Uterus (tissue), 4 donors: ENCODE measurements around the gene C11orf98. TPM values are rescaled to one million over a fixed set of nuclear protein-coding genes. Genes with fewer than 3 reads are reported as not detected.

Experiments
- DNase-seq, 2 donors: peaks; one replicate each; pipeline ENCODE4 v3.0.0-alpha.2; 2019 to 2020
- H3K27ac ChIP-seq, 2 donors: fragments of 200-600 bp; sonication (generic); 1 replicate in 1 of 2; 2 replicates in 1 of 2; pipeline ENCODE4 v1.5.1; 2016 to 2018
- H3K27me3 ChIP-seq, 2 donors: fragments of 200-600 bp; sonication (generic); one replicate each; pipeline ENCODE4 v1.5.1; 2018 to 2019; ENCODE audit warnings: control low read depth in 1 of 2
- H3K36me3 ChIP-seq, 2 donors: fragments of 200-600 bp; sonication (generic); one replicate each; pipeline ENCODE4 v1.5.1; 2019; ENCODE audit warnings: control low read depth in 1 of 2
- H3K4me1 ChIP-seq, 2 donors: fragments of 200-600 bp; sonication (generic); one replicate each; pipeline ENCODE4 v1.5.1; 2018 to 2019; ENCODE audit warnings: control low read depth in 1 of 2
- H3K4me3 ChIP-seq, 2 donors: fragments of 200-600 bp; sonication (generic); 1 replicate in 1 of 2; 2 replicates in 1 of 2; pipeline ENCODE4 v1.5.1; 2018 to 2019; ENCODE audit warnings: mild to moderate bottlenecking in 1 of 2
- H3K9me3 ChIP-seq, 2 donors: fragments of 200-600 bp; sonication (generic); one replicate each; pipeline ENCODE4 v1.5.1; 2019; ENCODE audit warnings: control low read depth in 1 of 2
- CTCF ChIP-seq, 4 experiments: fragments of 200-600 bp in 2 of 4; fragments of 450-650 bp in 2 of 4; sonication (generic) in 2 of 4; IDR thresholded peaks; one replicate each; pipeline ENCODE4 v1.5.1; 2016 to 2019; ENCODE audit warnings: antibody characterized with exemption in 4 of 4, mild to moderate bottlenecking in 2 of 4, moderate library complexity in 1 of 4
- POLR2A ChIP-seq, 2 donors: fragments of 450-650 bp; IDR thresholded peaks; one replicate each; pipeline ENCODE4 v1.6.1; 2016; ENCODE audit warnings: antibody characterized with exemption in 2 of 2, mild to moderate bottlenecking in 1 of 2, moderate library complexity in 1 of 2
- intact Hi-C: fragments of 100-400 bp; cut with DNase I; formaldehyde crosslinking; loops from one replicate; pipeline ENCODE4 v1.15.1; 2023; ENCODE audit warnings: low total_unique reads
- total RNA-seq, 4 donors: library from RNA; depleted of rRNA in 3 of 4; stranded (reverse); fragments of >200 nt in 3 of 4; gene quantifications; one replicate each; pipeline versions ENCODE4 v1.1.0 to v1.2.4, GENCODE V29; 2014 to 2023
- donor health status: DM: yes; HTN: yes; CAD: no.

C11orf98 gene
- total RNA-seq, 4 donors from 2014 or later: 4.6 to 35.7 (median 19.5) TPM

DNA sequence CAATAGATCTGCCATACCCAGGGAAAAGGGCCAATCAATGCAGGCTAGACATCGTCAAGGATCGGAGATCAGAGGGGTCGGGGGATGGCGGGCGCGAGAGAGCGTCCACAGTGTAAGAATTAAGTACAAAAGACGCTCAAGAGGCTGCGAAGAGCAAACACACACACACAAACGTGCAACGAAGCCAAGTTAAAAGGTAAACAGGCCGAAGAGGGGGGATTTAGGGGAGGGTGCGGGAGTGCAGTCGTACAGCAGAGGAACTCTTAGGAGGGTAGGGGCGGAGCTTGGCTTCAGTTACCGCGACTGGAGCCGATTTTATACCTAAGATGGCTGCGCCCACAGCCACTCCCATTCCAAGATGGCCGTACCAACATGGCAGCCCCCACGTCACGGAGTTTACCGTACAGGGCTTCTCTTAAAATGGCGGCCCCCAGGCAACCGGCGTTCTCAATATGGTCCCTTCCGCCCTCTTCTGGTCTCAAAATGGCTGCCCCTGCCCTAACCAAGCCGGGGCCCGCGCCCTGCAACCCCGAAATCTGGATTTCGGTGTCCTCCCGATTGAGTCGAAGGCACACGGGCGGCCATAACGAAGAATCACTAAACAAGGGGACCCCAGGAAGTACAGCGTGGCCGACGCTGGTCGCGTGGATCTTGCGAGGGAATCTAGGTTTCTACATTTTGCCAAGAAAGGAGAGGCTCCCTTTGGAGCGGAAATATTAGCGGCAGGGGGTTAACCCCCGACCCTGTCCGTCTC is 44.4 kb upstream of the C11orf98 start:
- Histone ChIP-seq H3K36me3 (no peaks in the 10 kb centered on the region), H3K4me3 (peak overlapping the region; percentile 49 to 54), H3K9me3 (no peaks in the 10 kb centered on the region), H3K27ac (peak overlapping the region; percentile 89 to 94), H3K27me3 (no peaks in the 10 kb centered on the region), H3K4me1 (peaks cover 9 to 22% of the 10 kb centered on the region in 2 donors)
- intact Hi-C loops: no loop called here
- DNase-seq: peak; percentile 98 to 99
- TF ChIP-seq POLR2A (IDR thresholded peaks at IDR 0.05): peak; percentile 60 to 64
- TF ChIP-seq CTCF (IDR thresholded peaks at IDR 0.05): peak in 3 of 4 experiments; percentile 28 to 33 (median 31)

GRCh38 chr11:62708793-62709192 is 43.8 kb upstream of the C11orf98 start:
- Histone ChIP-seq H3K36me3 (no peaks in the 10 kb centered on the region), H3K27ac (peak overlapping the region; percentile 89 to 94), H3K4me3 (peak overlapping the region; percentile 49 to 54), H3K9me3 (no peaks in the 10 kb centered on the region), H3K27me3 (no peaks in the 10 kb centered on the region), H3K4me1 (peaks cover 9 to 22% of the 10 kb centered on the region in 2 donors)
- TF ChIP-seq POLR2A (IDR thresholded peaks at IDR 0.05) (no peak), CTCF (IDR thresholded peaks at IDR 0.05) (no peak)
- peak; percentile 37 to 53 for DNase-seq
- intact Hi-C loops: no loop called here

DNA sequence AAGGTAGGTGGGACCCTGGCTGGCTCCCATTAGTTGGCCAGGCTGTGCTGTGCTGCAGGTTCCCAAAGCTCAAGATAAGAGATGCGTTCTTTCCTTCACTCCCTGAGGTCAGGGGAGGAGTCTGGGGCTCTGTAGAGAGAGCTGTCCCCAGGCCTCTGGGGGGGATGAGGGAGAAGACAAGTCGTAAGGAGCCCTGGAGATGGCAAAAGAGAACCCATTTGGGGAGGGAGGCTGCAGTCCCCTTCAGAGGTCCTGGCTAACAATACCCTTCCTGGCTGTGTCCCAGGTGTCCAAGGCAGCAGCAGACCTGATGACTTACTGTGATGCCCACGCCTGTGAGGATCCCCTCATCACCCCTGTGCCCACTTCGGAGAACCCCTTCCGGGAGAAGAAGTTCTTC is 43.4 kb upstream of the C11orf98 start:
- TF ChIP-seq CTCF (IDR thresholded peaks at IDR 0.05) (no peak), POLR2A (IDR thresholded peaks at IDR 0.05) (no peak)
- DNase-seq: peak; percentile 39 to 40
- Histone ChIP-seq H3K36me3 (no peaks in the 10 kb centered on the region), H3K27ac (peak overlapping the region; percentile 89 to 94), H3K27me3 (no peaks in the 10 kb centered on the region), H3K4me3 (peak overlapping the region in 1 of 2 donors; percentile 49), H3K9me3 (no peaks in the 10 kb centered on the region), H3K4me1 (peaks cover 9 to 22% of the 10 kb centered on the region in 2 donors)
- intact Hi-C loops: no loop called here

DNA sequence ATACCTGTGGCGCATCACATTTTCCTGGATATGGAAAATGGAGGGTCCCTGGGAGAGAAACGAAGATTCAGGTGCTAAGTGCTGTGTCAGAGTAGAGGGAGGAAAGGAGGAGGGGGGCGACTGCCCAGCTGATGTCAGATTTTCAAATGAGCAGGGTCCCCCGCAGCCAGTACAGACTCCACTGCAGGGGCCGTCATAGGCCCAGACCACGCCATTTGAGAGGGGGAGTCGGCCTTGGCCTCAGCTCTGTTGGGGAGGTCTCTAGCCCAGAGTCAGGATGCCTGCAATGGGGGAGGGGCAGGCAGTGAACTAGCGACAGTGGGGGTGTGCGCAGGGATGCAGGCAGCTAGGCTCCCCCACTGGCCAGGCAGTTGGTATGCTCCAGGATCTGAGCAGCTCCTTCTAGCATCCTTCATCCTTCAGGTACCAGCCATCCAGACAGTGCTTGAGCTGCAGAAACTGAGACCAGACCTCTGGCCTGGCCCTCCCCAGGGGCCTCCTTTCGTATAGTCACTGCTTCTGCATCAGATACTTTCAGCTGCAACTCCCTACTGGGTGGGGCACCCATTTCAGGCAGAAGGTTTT is 42.4 kb upstream of the C11orf98 start, which contains the start of the genes BSCL2 and GNG3:
BSCL2 (minus strand) TSS at position 148 of the 585 bp plus-strand sequence. CDS start 229 bp downstream, outside the sequence.
GNG3 (plus strand) TSS at position 400 of the 585 bp plus-strand sequence. CDS start 620 bp downstream, outside the sequence.
- no peaks in the 10 kb centered on the region for H3K36me3 ChIP-seq
- no peak for TF ChIP-seq CTCF (IDR thresholded peaks at IDR 0.05)
- no peak for TF ChIP-seq POLR2A (IDR thresholded peaks at IDR 0.05)
- no peaks in the 10 kb centered on the region for H3K9me3 ChIP-seq
- peak within 1 kb of the TSS; percentile 47 to 71 for H3K4me3 ChIP-seq
- DNase-seq: no peak
- H3K4me1 ChIP-seq: peaks cover 9 to 22% of the 10 kb centered on the region in 2 donors
- peak within 1 kb of the TSS; percentile 89 to 94 for H3K27ac ChIP-seq
- intact Hi-C loops: no loop called here
- H3K27me3 ChIP-seq: no peaks in the 10 kb centered on the region

DNA sequence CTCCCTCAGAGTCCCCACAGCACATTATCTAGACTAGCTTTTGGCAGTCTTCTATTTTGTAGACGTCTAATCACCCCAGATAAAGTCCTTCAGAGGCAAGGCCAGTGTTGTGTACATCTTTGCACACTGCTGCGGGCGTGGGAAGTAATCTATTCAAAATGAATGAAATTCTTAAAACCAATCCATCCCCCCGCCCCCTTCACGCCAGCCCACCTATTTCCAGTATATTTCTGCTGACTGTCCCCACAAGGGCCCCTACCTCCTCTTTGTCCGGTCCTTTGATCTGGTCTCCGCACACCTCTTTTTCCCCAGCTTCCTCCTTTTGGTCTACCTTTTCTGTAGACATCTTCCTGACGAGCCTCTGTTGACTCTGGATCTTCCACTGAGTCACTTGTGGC is 41.8 kb upstream of the C11orf98 start:
- peaks cover 9 to 22% of the 10 kb centered on the region in 2 donors for H3K4me1 ChIP-seq
- peak overlapping the region; percentile 47 to 71 for H3K4me3 ChIP-seq
- peak overlapping the region; percentile 72 to 78 for H3K27ac ChIP-seq
- intact Hi-C loops: no loop called here
- DNase-seq: peak in 1 of 2 donors; percentile 37
- H3K9me3 ChIP-seq: no peaks in the 10 kb centered on the region
- TF ChIP-seq CTCF (IDR thresholded peaks at IDR 0.05) (no peak), POLR2A (IDR thresholded peaks at IDR 0.05) (no peak)
- H3K36me3 ChIP-seq: no peaks in the 10 kb centered on the region
- H3K27me3 ChIP-seq: no peaks in the 10 kb centered on the region
